HepG2 (cell line): ENCODE results near the gene INF2. TPM values are rescaled to one million over a fixed set of nuclear protein-coding genes. Genes with fewer than 3 reads are reported as not detected.

Experiments
- ATAC-seq: fragments of 200-7000 bp; cut with Tn5 transposase; 3 replicates; pipeline ENCODE4 v1.9.1; 2020; ENCODE audit warnings: mild to moderate bottlenecking, moderate library complexity
- BruUV-seq: library from RNA; stranded (reverse); fragments of 400-500 nt; replicated peaks from 2 replicates; lab custom pipeline; 2021; lab: Mats Ljungman, UMichigan
- CTCF ChIA-PET: fragments of 300-600 bp; formaldehyde crosslinking; extraction: SDS; loops from one replicate; lab custom pipeline; 2021; ENCODE audit warnings: low total read pairs, inconsistent platforms, low intra/inter-chr PET ratio; lab: Yijun Ruan, JAX
- POLR2A ChIA-PET: fragments of 350-600 bp; sonication (Branson Sonifier 250); formaldehyde crosslinking; loops from one replicate; lab custom pipeline; 2020; ENCODE audit warnings: antibody characterized with exemption, inconsistent platforms; lab: Yijun Ruan, JAX
- DNase-seq: peaks from one replicate; pipeline ENCODE4 v3.0.0-alpha.2; 2015; ENCODE audit warnings: low spot score
- FAIRE-seq: peaks from 3 replicates; lab custom pipeline; 2011; peaks lifted over from hg19 to GRCh38; lab: Jason Lieb, UNC
- H2AFZ ChIP-seq: one replicate; pipeline ENCODE4 v1.6.1; 2011; ENCODE audit warnings: low read length, inconsistent platforms
- H3K27ac ChIP-seq: fragments of 300-600 bp; 3 replicates; pipeline ENCODE4 v1.8.0; 2011; ENCODE audit warnings: mixed run types, mild to moderate bottlenecking, mixed read lengths, low read length, inconsistent platforms; ENCODE audit not compliant: insufficient read depth; ENCODE audit errors: extremely low read length
- H3K27me3 ChIP-seq, 2 experiments: fragments of 200-600 bp in 1 of 2; 2 replicates in 1 of 2; 3 replicates in 1 of 2; pipeline versions ENCODE4 v1.6.0 to v1.8.0; 2011; ENCODE audit warnings: low read length in 2 of 2, mild to moderate bottlenecking in 2 of 2, moderate library complexity in 2 of 2, inconsistent platforms in 1 of 2; ENCODE audit not compliant: insufficient read depth in 2 of 2, control insufficient read depth in 1 of 2
- H3K36me3 ChIP-seq, 2 experiments: fragments of 200-600 bp in 1 of 2; replicated peaks in 1 of 2; 2 replicates in 1 of 2; 3 replicates in 1 of 2; pipeline versions ENCODE4 v1.5.1 to v1.8.0; 2011; ENCODE audit warnings: low read length in 2 of 2, inconsistent platforms in 1 of 2; ENCODE audit not compliant: insufficient read depth in 2 of 2, control insufficient read depth in 1 of 2
- H3K4me1 ChIP-seq: 2 replicates; pipeline ENCODE4 v1.5.1; 2012; ENCODE audit warnings: low read length, inconsistent platforms; ENCODE audit not compliant: insufficient read depth
- H3K4me2 ChIP-seq: 2 replicates; pipeline ENCODE4 v1.6.0; 2011; ENCODE audit warnings: low read depth, low read length, inconsistent platforms
- H3K4me3 ChIP-seq, 3 experiments: fragments of 200-600 bp in 1 of 3; sonication (generic), shearing (Covaris generic) in 1 of 3; replicated peaks in 1 of 3; 2 replicates each; pipeline ENCODE4 v1.5.1; 2011 to 2016; ENCODE audit warnings: low read length in 3 of 3, inconsistent platforms in 2 of 3, low read depth in 2 of 3, mild to moderate bottlenecking in 2 of 3, control low read depth in 1 of 3, mixed read lengths in 1 of 3; ENCODE audit not compliant: insufficient read depth in 1 of 3
- H3K79me2 ChIP-seq: one replicate; pipeline ENCODE4 v1.6.1; 2011; ENCODE audit warnings: low read length, inconsistent platforms; ENCODE audit not compliant: insufficient read depth
- H3K9ac ChIP-seq: 2 replicates; pipeline ENCODE4 v1.6.0; 2011; ENCODE audit warnings: mild to moderate bottlenecking, low read depth, low read length, inconsistent platforms; ENCODE audit not compliant: insufficient read depth
- H3K9me3 ChIP-seq: 2 replicates; pipeline ENCODE4 v1.5.1; 2012; ENCODE audit warnings: mild to moderate bottlenecking, low read length
- H4K20me1 ChIP-seq: 2 replicates; pipeline ENCODE4 v1.6.0; 2011; ENCODE audit warnings: inconsistent platforms, mild to moderate bottlenecking, low read length, moderate library complexity; ENCODE audit not compliant: insufficient read depth
- BRD4 ChIP-seq: sonication (generic); formaldehyde crosslinking; IDR thresholded peaks from 2 replicates; pipeline ENCODE4 v1.4.0; 2020; ENCODE audit warnings: missing genetic modification reagents
- CBX5 ChIP-seq: sonication (generic); formaldehyde crosslinking; IDR thresholded peaks from 2 replicates; pipeline ENCODE4 v1.4.0; 2020; ENCODE audit warnings: missing genetic modification reagents, borderline replicate concordance
- FOXK2 ChIP-seq: fragments of 450-650 bp; IDR thresholded peaks from 2 replicates; pipeline ENCODE4 v1.6.1; 2016
- GPN1 ChIP-seq: sonication (generic); formaldehyde crosslinking; IDR thresholded peaks from 2 replicates; pipeline ENCODE4 v1.5.1; 2020; ENCODE audit warnings: missing genetic modification reagents, borderline replicate concordance
- HDAC2 ChIP-seq: sonication (generic); formaldehyde crosslinking; IDR thresholded peaks from 2 replicates; pipeline ENCODE4 v1.4.0; 2020; ENCODE audit warnings: missing genetic modification reagents
- MTF2 ChIP-seq: sonication (generic); formaldehyde crosslinking; IDR thresholded peaks from 2 replicates; pipeline ENCODE4 v1.5.0; 2020; ENCODE audit warnings: missing genetic modification reagents, borderline replicate concordance
- MYNN ChIP-seq: sonication (generic); formaldehyde crosslinking; IDR thresholded peaks from 2 replicates; pipeline ENCODE4 v1.4.0; 2020; ENCODE audit warnings: mild to moderate bottlenecking, low read depth, missing genetic modification reagents
- TCF12 ChIP-seq, 2 experiments: fragments of 450-650 bp in 1 of 2; sonication (generic) in 1 of 2; formaldehyde crosslinking in 1 of 2; IDR thresholded peaks; 2 replicates each; pipeline versions ENCODE4 v1.6.1 to v1.8.0; 2017 to 2022; ENCODE audit warnings: antibody characterized with exemption in 1 of 2, mild to moderate bottlenecking in 1 of 2, missing genetic modification reagents in 1 of 2, moderate library complexity in 1 of 2
- ZC3H13 ChIP-seq: sonication (generic); formaldehyde crosslinking; IDR thresholded peaks from 2 replicates; pipeline ENCODE4 v1.8.1; 2023; ENCODE audit warnings: mild to moderate bottlenecking, missing genetic modification reagents, moderate library complexity
- ZEB1 ChIP-seq: IDR thresholded peaks from 2 replicates; pipeline ENCODE4 v1.6.1; 2012; ENCODE audit warnings: mild to moderate bottlenecking, low read depth, inconsistent platforms; ENCODE audit not compliant: insufficient replicate concordance
- ZFP36L1 ChIP-seq: sonication (generic); formaldehyde crosslinking; IDR thresholded peaks from 2 replicates; pipeline ENCODE4 v1.8.0; 2022; ENCODE audit warnings: mild to moderate bottlenecking, missing genetic modification reagents, moderate library complexity
- ZFY ChIP-seq: sonication (generic); formaldehyde crosslinking; IDR thresholded peaks from 2 replicates; pipeline ENCODE4 v1.4.0; 2020; ENCODE audit warnings: missing genetic modification reagents
- ZNF205 ChIP-seq: IDR thresholded peaks from 2 replicates; pipeline ENCODE4 v1.6.1; 2018; ENCODE audit warnings: missing biosample characterization, missing genetic modification reagents
- ZNF224 ChIP-seq: sonication (generic); formaldehyde crosslinking; IDR thresholded peaks from 2 replicates; pipeline ENCODE4 v1.5.0; 2020; ENCODE audit warnings: mild to moderate bottlenecking, missing genetic modification reagents
- ZNF317 ChIP-seq: sonication (generic); formaldehyde crosslinking; IDR thresholded peaks from 2 replicates; pipeline ENCODE4 v1.5.0; 2020; ENCODE audit warnings: mild to moderate bottlenecking, missing genetic modification reagents
- ZNF44 ChIP-seq: sonication (generic); formaldehyde crosslinking; IDR thresholded peaks from 2 replicates; pipeline ENCODE4 v1.5.1; 2020; ENCODE audit warnings: mild to moderate bottlenecking, missing genetic modification reagents
- ZNF609 ChIP-seq: sonication (generic); formaldehyde crosslinking; IDR thresholded peaks from 2 replicates; pipeline ENCODE4 v1.4.0; 2020; ENCODE audit warnings: mild to moderate bottlenecking, missing genetic modification reagents, borderline replicate concordance
- ZNF792 ChIP-seq: IDR thresholded peaks from 2 replicates; pipeline ENCODE4 v1.6.1; 2016
- ZNF879 ChIP-seq: sonication (generic); formaldehyde crosslinking; IDR thresholded peaks from 2 replicates; pipeline ENCODE4 v1.8.1; 2023; ENCODE audit warnings: missing genetic modification reagents
- ZSCAN29 ChIP-seq: sonication (generic); formaldehyde crosslinking; conservative IDR thresholded peaks from 2 replicates; pipeline ENCODE4 v1.4.0; 2020; ENCODE audit warnings: mild to moderate bottlenecking, missing genetic modification reagents
- WGBS: methylation state at CpG from one replicate; pipeline ENCODE4 v1.1.6; 2017; ENCODE audit warnings: low lambda C conversion rate; 5-methylcytosine and 5-hydroxymethylcytosine counted together
- in situ Hi-C: cut with HindIII; loops from 2 replicates; pipeline ENCODE4 v1.10.0; 2017; ENCODE audit warnings: low pct_unique_long_range_greater_than_20kb; ENCODE audit not compliant: extremely low pct_ligation_motif_present
- intact Hi-C: fragments of 100-400 bp; cut with micrococcal nuclease; formaldehyde crosslinking; loops from one replicate; pipeline ENCODE4 v1.10.0; 2022; ENCODE audit not compliant: unreplicated experiment
- polyA plus RNA-seq, 8 experiments: library from polyadenylated mRNA; depleted of rRNA in 3 of 8; stranded (reverse) in 7 of 8; unstranded in 1 of 8; fragments of >200 nt; fragmentation: Illumina TruSeq in 4 of 8; extraction: Trizol in 4 of 8; gene quantifications; 2 replicates each; pipeline versions ENCODE4 v1.2.1 to v1.2.3, GENCODE V29; 2011 to 2016; ENCODE audit warnings: low read depth in 4 of 8, missing spikeins in 1 of 8, mixed read lengths in 1 of 8; ENCODE audit not compliant: insufficient read depth in 1 of 8
- total RNA-seq, 5 experiments: library from RNA; depleted of rRNA; stranded (reverse); fragments of >200 nt; fragmentation: Illumina TruSeq; extraction: Trizol; gene quantifications; 2 replicates each; pipeline ENCODE4 v1.2.3, GENCODE V29; 2016; ENCODE audit warnings: low read depth in 1 of 5

The INF2 gene
- total and polyA plus RNA-seq, 2 of the 13 experiments (the other 11 are each of a cell fraction or from before 2014, with no cell fraction given), result 16.4 to 26.4 TPM

GRCh38 chr14:104766256-104766862 lies 76.9 kb downstream of the INF2 start:
- H3K9me3 ChIP-seq, result peaks cover 5% of the 10 kb centered on the region
- H3K4me3 ChIP-seq, result peak overlapping the region; percentile 74 to 81 (median 75)
- H3K4me1 ChIP-seq, result peaks cover 52% of the 10 kb centered on the region
- H3K36me3 ChIP-seq, result peaks cover 4 to 18% of the 10 kb centered on the region in 2 experiments
- ChIA-PET CTCF (no interaction called here), POLR2A (interaction anchor here (0.7 to 4.1 kb wide), 18 partner anchors 9 to 101 kb away, joined by 3 to 72 read pairs (median 12); partner anchors contain the start of genes AKT1, CEP170B, SIVA1 and ZBTB42)
- no peak overlapping the region for H2AFZ ChIP-seq
- H3K27me3 ChIP-seq, result no peaks in the 10 kb centered on the region; a peak in 1 of 5 replicates
- ATAC-seq (peak; percentile 13), DNase-seq (no peak), FAIRE-seq (no peak)
- in situ Hi-C loops, result loop anchor here (5.0 kb wide), 2 partner anchors 56 to 101 kb away; partner anchors contain the start of gene CEP170B
- intact Hi-C loops, result loop anchor here (2.0 kb wide), 1 partner anchor 14 kb away; the partner anchor contains the start of gene SIVA1
- peaks cover 60% of the 10 kb centered on the region for H3K79me2 ChIP-seq
- WGBS, result under 1% methylated on average over 4 of the region's 4 CpGs
- TSS peak; percentile 90 for BruUV-seq
- H3K4me2 ChIP-seq, result peak overlapping the region; percentile 85
- H3K27ac ChIP-seq, result peak overlapping the region; percentile 86
- H4K20me1 ChIP-seq, result peaks cover 33% of the 10 kb centered on the region
- peak overlapping the region; percentile 91 for H3K9ac ChIP-seq
- no peak for TF ChIP-seq ZC3H13 (CRISPR knock-in tag)
- TF ChIP-seq GPN1 (CRISPR knock-in tag), result no peak
- no peak for TF ChIP-seq ZNF224 (CRISPR knock-in tag)
- no peak for TF ChIP-seq ZFP36L1 (CRISPR knock-in tag)
- TF ChIP-seq ZFY (CRISPR knock-in tag), result no peak; the same call in 1 of the 2 replicates
- no peak for TF ChIP-seq BRD4
- no peak for TF ChIP-seq TCF12 (IDR thresholded peaks at IDR 0.05)
- peak; percentile 60; the same call in 1 of the 2 replicates for TF ChIP-seq TCF12 (CRISPR knock-in tag; IDR thresholded peaks at IDR 0.05)
- no peak for TF ChIP-seq ZNF205
- TF ChIP-seq MTF2 (CRISPR knock-in tag), result no peak
- TF ChIP-seq ZNF609 (CRISPR knock-in tag), result no peak
- TF ChIP-seq CBX5, result peak; percentile 30; the same call in 1 of the 2 replicates
- TF ChIP-seq ZNF44 (CRISPR knock-in tag), result no peak; the same call in 1 of the 2 replicates
- TF ChIP-seq MYNN (CRISPR knock-in tag), result no peak
- TF ChIP-seq ZNF317, result no peak
- peak; percentile 6 for TF ChIP-seq ZEB1
- TF ChIP-seq ZNF879 (CRISPR knock-in tag), result no peak
- no peak for TF ChIP-seq HDAC2 (CRISPR knock-in tag)
- no peak for TF ChIP-seq FOXK2
- TF ChIP-seq ZSCAN29 (CRISPR knock-in tag), result no peak
- TF ChIP-seq ZNF792 (CRISPR knock-in tag), result no peak
